Measurements from ENCODE around the gene GALNT2. TPM values are rescaled to one million over a fixed set of nuclear protein-coding genes. Genes with fewer than 3 reads are reported as not detected.

The GALNT2 gene
- total RNA-seq, 1 experiment from 2014 or later: 62.2 TPM

DNA sequence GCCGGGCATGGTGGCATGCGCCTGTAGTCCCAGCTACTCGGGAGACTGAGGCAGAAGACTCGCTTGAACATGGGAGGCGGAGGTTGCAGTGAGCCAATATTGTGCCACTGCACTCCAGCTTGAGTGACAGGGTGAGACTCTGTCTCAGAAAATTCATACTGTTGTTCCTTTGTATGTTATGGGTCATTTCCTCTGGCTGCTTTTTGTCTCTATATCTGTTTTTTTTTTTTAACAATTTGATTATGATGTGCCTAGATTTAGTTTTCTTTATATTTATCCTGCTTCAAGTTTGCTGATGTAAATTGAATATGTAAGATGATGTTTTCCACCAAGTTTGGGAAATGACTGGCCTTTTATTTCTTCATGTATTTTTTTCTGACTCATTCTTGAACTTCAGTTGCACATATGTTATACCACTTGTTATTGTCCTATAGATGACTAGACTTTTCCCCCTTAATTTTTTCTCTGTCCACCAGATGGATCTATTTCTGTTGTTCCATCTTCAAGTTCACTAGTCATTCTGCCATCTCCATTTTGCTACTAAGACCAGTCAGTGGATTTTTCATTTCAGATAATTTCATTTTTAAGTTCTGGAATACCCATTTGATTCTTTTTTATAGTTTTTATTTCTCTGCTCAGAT, 173.5 kb downstream of the GALNT2 start:
- Mint-ChIP-seq H3K27ac (ENCODE audit: unreplicated experiment) (no peak overlapping the region), H3K4me3 (ENCODE audit: unreplicated experiment) (no peak overlapping the region), H3K36me3 (ENCODE audit: insufficient read depth, unreplicated experiment) (peaks cover 15% of the 10 kb centered on the region), H3K4me1 (ENCODE audit: low read depth, unreplicated experiment) (no peaks in the 10 kb centered on the region), H3K9me3 (ENCODE audit: unreplicated experiment) (peaks cover 10% of the 10 kb centered on the region), H3K27me3 (ENCODE audit: insufficient read depth, unreplicated experiment) (no peaks in the 10 kb centered on the region)
- H3K4me3 ChIP-seq (ENCODE audit: low read depth, low read length): no peak overlapping the region
- POLR2A ChIA-PET: no interaction called here
- intact Hi-C loops (cut with micrococcal nuclease; ENCODE audit: unreplicated experiment): no loop called here
- H3K4me1 ChIP-seq: no peaks in the 10 kb centered on the region
- no TSS peak for BruUV-seq (replicated peaks)
- no peak for DNase-seq
- CTCF ChIA-PET: no interaction called here
- no peaks in the 10 kb centered on the region for H3K36me3 ChIP-seq (ENCODE audit: control insufficient read depth, insufficient read depth, low read length)
- no peak for TF ChIP-seq CTCF (IDR thresholded peaks at IDR 0.05; ENCODE audit: insufficient read depth in 1 of 2, low read depth in 1 of 2, low read length in 1 of 2, severe bottlenecking in 1 of 2, unreplicated experiment in 1 of 2)
- H3K27me3 ChIP-seq (replicated peaks; ENCODE audit: control insufficient read depth, insufficient read depth, low read length): no peaks in the 10 kb centered on the region
- H3K9me3 ChIP-seq: no peaks in the 10 kb centered on the region

DNA sequence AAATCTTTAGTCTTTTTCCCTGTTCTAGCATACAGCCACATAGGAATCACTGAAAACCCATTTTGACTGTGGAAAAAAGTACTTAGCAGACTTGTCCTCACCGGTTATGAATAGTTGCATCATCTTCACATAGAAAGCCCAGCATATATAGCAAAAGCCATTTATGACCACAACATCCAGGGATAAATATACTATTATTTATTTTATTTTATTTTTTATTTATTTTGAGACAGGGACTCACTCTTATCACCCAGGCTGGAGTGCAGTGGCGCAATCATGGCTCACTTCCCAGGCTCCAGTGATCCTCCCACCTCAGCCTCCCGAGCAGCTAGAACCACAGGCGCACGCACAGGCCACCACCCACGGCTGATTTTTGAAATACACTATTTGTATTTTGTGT, 175.3 kb downstream of the GALNT2 start:
- Histone ChIP-seq H3K4me1 (peaks cover 3% of the 10 kb centered on the region), H3K4me3 (ENCODE audit: low read depth, low read length) (no peak overlapping the region), H3K27me3 (replicated peaks; ENCODE audit: control insufficient read depth, insufficient read depth, low read length) (no peaks in the 10 kb centered on the region), H3K36me3 (ENCODE audit: control insufficient read depth, insufficient read depth, low read length) (no peaks in the 10 kb centered on the region; the same call in 1 of the 2 replicates), H3K9me3 (no peaks in the 10 kb centered on the region)
- Mint-ChIP-seq H3K4me3 (ENCODE audit: unreplicated experiment) (no peak overlapping the region), H3K27me3 (ENCODE audit: insufficient read depth, unreplicated experiment) (no peaks in the 10 kb centered on the region), H3K36me3 (ENCODE audit: insufficient read depth, unreplicated experiment) (peaks cover 19% of the 10 kb centered on the region), H3K9me3 (ENCODE audit: unreplicated experiment) (peaks cover 10% of the 10 kb centered on the region), H3K27ac (ENCODE audit: unreplicated experiment) (no peak overlapping the region), H3K4me1 (ENCODE audit: low read depth, unreplicated experiment) (peaks cover 4% of the 10 kb centered on the region)
- intact Hi-C loops (cut with micrococcal nuclease; ENCODE audit: unreplicated experiment): no loop called here
- BruUV-seq (replicated peaks): no TSS peak
- TF ChIP-seq CTCF (IDR thresholded peaks at IDR 0.05; ENCODE audit: insufficient read depth in 1 of 2, low read depth in 1 of 2, low read length in 1 of 2, severe bottlenecking in 1 of 2, unreplicated experiment in 1 of 2): no peak
- DNase-seq: no peak
- POLR2A ChIA-PET: no interaction called here
- CTCF ChIA-PET: no interaction called here

DNA sequence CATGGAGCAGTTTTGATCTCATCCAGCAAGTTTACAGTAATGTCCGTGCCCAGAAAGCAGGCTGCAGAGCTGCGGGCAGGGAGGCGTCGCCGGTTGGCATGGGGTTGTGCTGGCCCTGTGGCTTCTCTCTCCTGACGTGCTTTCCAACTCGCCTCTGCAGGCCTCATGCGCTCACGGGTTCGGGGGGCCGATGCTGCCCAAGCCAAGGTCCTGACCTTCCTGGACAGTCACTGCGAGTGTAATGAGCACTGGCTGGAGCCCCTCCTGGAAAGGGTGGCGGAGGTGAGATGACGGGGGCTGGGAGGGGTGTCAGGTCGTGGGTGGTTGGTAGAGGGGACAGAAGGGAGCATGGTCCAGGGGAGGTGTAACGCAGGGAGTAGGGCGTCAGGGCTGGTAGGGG, 176.1 kb downstream of the GALNT2 start:
- Mint-ChIP-seq H3K36me3 (ENCODE audit: insufficient read depth, unreplicated experiment) (peaks cover 18% of the 10 kb centered on the region), H3K4me3 (ENCODE audit: unreplicated experiment) (no peak overlapping the region), H3K4me1 (ENCODE audit: low read depth, unreplicated experiment) (peaks cover 12% of the 10 kb centered on the region), H3K27ac (ENCODE audit: unreplicated experiment) (no peak overlapping the region), H3K27me3 (ENCODE audit: insufficient read depth, unreplicated experiment) (no peaks in the 10 kb centered on the region), H3K9me3 (ENCODE audit: unreplicated experiment) (peaks cover 10% of the 10 kb centered on the region)
- no peaks in the 10 kb centered on the region; the same call in 1 of the 2 replicates for H3K36me3 ChIP-seq (ENCODE audit: control insufficient read depth, insufficient read depth, low read length)
- H3K27me3 ChIP-seq (replicated peaks; ENCODE audit: control insufficient read depth, insufficient read depth, low read length): no peaks in the 10 kb centered on the region
- H3K4me3 ChIP-seq (ENCODE audit: low read depth, low read length): no peak overlapping the region
- H3K4me1 ChIP-seq: peaks cover 9% of the 10 kb centered on the region
- intact Hi-C loops (cut with micrococcal nuclease; ENCODE audit: unreplicated experiment): no loop called here
- no peak for TF ChIP-seq CTCF (IDR thresholded peaks at IDR 0.05; ENCODE audit: insufficient read depth in 1 of 2, low read depth in 1 of 2, low read length in 1 of 2, severe bottlenecking in 1 of 2, unreplicated experiment in 1 of 2)
- POLR2A ChIA-PET: no interaction called here
- no peaks in the 10 kb centered on the region for H3K9me3 ChIP-seq
- CTCF ChIA-PET: no interaction called here
- no peak for DNase-seq
- no TSS peak for BruUV-seq (replicated peaks)
